KMS-11 (cell line): ENCODE measurements around the gene ZNF799.

Experiments
- H2AFZ ChIP-seq: fragments of 200-600 bp; sonication (generic); 2 replicates; pipeline ENCODE4 v1.6.1; 2016; ENCODE audit warnings: antibody characterized with exemption, mixed run types, low read depth
- H3K27ac ChIP-seq: fragments of 200-600 bp; sonication (generic); 2 replicates; pipeline ENCODE4 v1.6.1; 2016; ENCODE audit warnings: mild to moderate bottlenecking, mixed run types
- H3K27me3 ChIP-seq: fragments of 200-600 bp; sonication (generic); 2 replicates; pipeline ENCODE4 v1.6.1; 2017; ENCODE audit warnings: mild to moderate bottlenecking, low read depth, mixed run types, moderate library complexity; ENCODE audit not compliant: insufficient read depth
- H3K36me3 ChIP-seq: fragments of 200-600 bp; sonication (generic); 2 replicates; pipeline ENCODE4 v1.6.1; 2017; ENCODE audit warnings: mild to moderate bottlenecking, mixed run types; ENCODE audit not compliant: insufficient read depth
- H3K4me1 ChIP-seq: fragments of 200-600 bp; sonication (generic); 2 replicates; pipeline ENCODE4 v1.6.1; 2016; ENCODE audit warnings: mild to moderate bottlenecking, low read depth, mixed run types; ENCODE audit not compliant: poor library complexity, severe bottlenecking
- H3K4me2 ChIP-seq: fragments of 200-600 bp; sonication (generic); 2 replicates; pipeline ENCODE4 v1.7.0; 2016; ENCODE audit warnings: mild to moderate bottlenecking, mixed run types
- H3K4me3 ChIP-seq: fragments of 200-600 bp; sonication (generic); IDR thresholded peaks from 2 replicates; pipeline ENCODE4 v1.6.1; 2017; ENCODE audit warnings: low read depth, low read length, mixed read lengths; ENCODE audit not compliant: insufficient read depth
- H3K79me2 ChIP-seq: fragments of 200-600 bp; sonication (generic); 2 replicates; pipeline ENCODE4 v1.6.1; 2016; ENCODE audit warnings: low read depth, mixed run types; ENCODE audit not compliant: insufficient read depth
- H3K9ac ChIP-seq: fragments of 200-600 bp; sonication (generic); 2 replicates; pipeline ENCODE4 v1.6.1; 2016; ENCODE audit warnings: mild to moderate bottlenecking, mixed run types
- H4K20me1 ChIP-seq: fragments of 200-600 bp; sonication (generic); 2 replicates; pipeline ENCODE4 v1.6.1; 2016; ENCODE audit warnings: mild to moderate bottlenecking, mixed run types; ENCODE audit not compliant: insufficient read depth
- CTCF ChIP-seq: fragments of 200-600 bp; sonication (generic); conservative IDR thresholded peaks from 2 replicates; pipeline ENCODE4 v1.6.1; 2017; ENCODE audit warnings: low read depth, mild to moderate bottlenecking, antibody characterized with exemption, low read length, moderate library complexity, mixed read lengths

The ZNF799 gene

GRCh38 chr19:12346896-12347295, 54.2 kb downstream of the ZNF799 start:
- Histone ChIP-seq H3K27me3 (no peaks in the 10 kb centered on the region), H3K9ac (no peak overlapping the region), H3K27ac (no peak overlapping the region), H3K4me3 (no peak overlapping the region), H4K20me1 (no peaks in the 10 kb centered on the region), H3K4me1 (no peaks in the 10 kb centered on the region), H3K36me3 (no peaks in the 10 kb centered on the region), H3K79me2 (no peaks in the 10 kb centered on the region), H2AFZ (no peak overlapping the region), H3K4me2 (no peak overlapping the region)
- no peak for TF ChIP-seq CTCF

- TF ChIP-seq CTCF, result no peak
- Histone ChIP-seq H3K4me1 (no peaks in the 10 kb centered on the region), H3K4me3 (no peak overlapping the region), H3K9ac (no peak overlapping the region), H3K4me2 (no peak overlapping the region), H2AFZ (no peak overlapping the region), H4K20me1 (no peaks in the 10 kb centered on the region), H3K27me3 (no peaks in the 10 kb centered on the region), H3K79me2 (no peaks in the 10 kb centered on the region), H3K27ac (no peak overlapping the region), H3K36me3 (no peaks in the 10 kb centered on the region)
Observed at GRCh38 chr19:12345197-12345596, 55.9 kb downstream of the ZNF799 start.
